Measurements from ENCODE around the gene GAS2L3. TPM values are rescaled to one million over a fixed set of nuclear protein-coding genes. Genes with fewer than 3 reads are reported as not detected.
"Not testable (repeated sequence)": the region's sequence is repeated elsewhere in the genome, so short reads cannot be mapped to it uniquely, and the experiment has no call there.

The GAS2L3 gene
- 10 to 100 TPM in 11 of 12 donors, not detected in 1; 11.9 to 31.0 (median 23.1) TPM for polyA plus RNA-seq (ENCODE audit: insufficient read length in 12 of 12)
- long read RNA-seq, donor 1, partial matches to known transcripts: 23 of 24 reads
- long read RNA-seq, donor 1, other reads (novel, unspliced or antisense): 0 of 24 reads
- long read RNA-seq, donor 2, partial matches to known transcripts: 10 of 10 reads
- long read RNA-seq, donor 2, other reads (novel, unspliced or antisense): 0 of 10 reads
- long read RNA-seq, donor 3, partial matches to known transcripts: 5 of 5 reads
- long read RNA-seq, donor 3, other reads (novel, unspliced or antisense): 0 of 5 reads
- long read RNA-seq, donor 4, partial matches to known transcripts: 0 of 1 reads
- long read RNA-seq, donor 4, other reads (novel, unspliced or antisense): 0 of 1 reads
- long read RNA-seq, donor 5: 0 reads
- long read RNA-seq, donor 6: 0 reads
- long read RNA-seq, donor 7: 0 reads
- long read RNA-seq, donor 8, partial matches to known transcripts: 16 of 17 reads
- long read RNA-seq, donor 8, other reads (novel, unspliced or antisense): 0 of 17 reads
- long read RNA-seq, donor 9, partial matches to known transcripts: 5 of 5 reads
- long read RNA-seq, donor 9, other reads (novel, unspliced or antisense): 0 of 5 reads
- long read RNA-seq, donor 10, partial matches to known transcripts: 0 of 1 reads
- long read RNA-seq, donor 10, other reads (novel, unspliced or antisense): 0 of 1 reads
- long read RNA-seq, donor 11, partial matches to known transcripts: 0 of 1 reads
- long read RNA-seq, donor 11, other reads (novel, unspliced or antisense): 0 of 1 reads

GRCh38 chr12:100573292-100574186, at the start of gene GAS2L3:
Gene GAS2L3, plus strand, starts transcription at chr12:100573684. Its CDS starts 21,221 bp downstream, at chr12:100594905.
- peak; percentile 91 for DNase-seq

GRCh38 chr12:100528034-100528433, 45.5 kb upstream of the GAS2L3 start:
- DNase-seq: no peak

GRCh38 chr12:100528471-100529127, 44.9 kb upstream of the GAS2L3 start:
- DNase-seq: no peak

GRCh38 chr12:100529756-100530350, 43.6 kb upstream of the GAS2L3 start:
- DNase-seq: no peak

- DNase-seq: no peak
These were observed 40.1 kb upstream of the GAS2L3 start for GRCh38 chr12:100533376-100533775.

- DNase-seq: no peak
These were observed 38.8 kb upstream of the GAS2L3 start for GRCh38 chr12:100534625-100535227.

- DNase-seq: peak; percentile 37
These were observed 34.3 kb upstream of the GAS2L3 start for GRCh38 chr12:100539202-100539601.

GRCh38 chr12:100544165-100544564, 29.3 kb upstream of the GAS2L3 start:
- DNase-seq: no peak

GRCh38 chr12:100545092-100545491, 28.4 kb upstream of the GAS2L3 start:
- no peak for DNase-seq

- no peak for DNase-seq
These were observed 19.5 kb upstream of the GAS2L3 start for GRCh38 chr12:100553936-100554335.

GRCh38 chr12:100554608-100555077, 18.8 kb upstream of the GAS2L3 start:
- peak; percentile 85 for DNase-seq

GRCh38 chr12:100555722-100556121, 17.8 kb upstream of the GAS2L3 start:
- no peak for DNase-seq

- DNase-seq: no peak
These were observed 16.1 kb upstream of the GAS2L3 start for GRCh38 chr12:100557357-100557756.

GRCh38 chr12:100559261-100559660, 14.2 kb upstream of the GAS2L3 start:
- DNase-seq: not testable (repeated sequence)

GRCh38 chr12:100564090-100564489, 9.4 kb upstream of the GAS2L3 start:
- peak; percentile 20 for DNase-seq

- no peak for DNase-seq
These were observed 8.5 kb upstream of the GAS2L3 start for GRCh38 chr12:100564905-100565467.

- DNase-seq: no peak
These were observed 7.4 kb upstream of the GAS2L3 start for GRCh38 chr12:100565987-100566545.

GRCh38 chr12:100566887-100567637, 6.4 kb upstream of the GAS2L3 start:
- no peak for DNase-seq

GRCh38 chr12:100567945-100568344, 5.5 kb upstream of the GAS2L3 start:
- no peak for DNase-seq
